Keratinocyte (primary cell): ENCODE measurements around the gene SCT. TPM values are rescaled to one million over a fixed set of nuclear protein-coding genes. Genes with fewer than 3 reads are reported as not detected.

ENCODE experiments used
- DNase-seq: peaks from one replicate; pipeline ENCODE4 v3.0.0-alpha.2; 2011; ENCODE audit warnings: low read depth, missing footprints, low spot score
- FAIRE-seq: peaks from 2 replicates; lab custom pipeline; 2011; peaks lifted over from hg19 to GRCh38; lab: Jason Lieb, UNC
- H2AFZ ChIP-seq: 2 replicates; pipeline ENCODE4 v1.6.0; 2012; ENCODE audit warnings: low read length, control low read depth, inconsistent platforms; ENCODE audit not compliant: control insufficient read depth
- H3K27ac ChIP-seq: 2 replicates; pipeline ENCODE4 v1.5.1; 2011; ENCODE audit warnings: low read length; ENCODE audit not compliant: control insufficient read depth, insufficient read depth
- H3K27me3 ChIP-seq: 3 replicates; pipeline ENCODE4 v1.6.0; 2011; ENCODE audit warnings: low read length; ENCODE audit not compliant: control insufficient read depth, insufficient read depth; ENCODE audit errors: extremely low read depth
- H3K36me3 ChIP-seq, 2 experiments: 2 replicates in 1 of 2; 3 replicates in 1 of 2; pipeline ENCODE4 v1.5.1; 2011; ENCODE audit warnings: low read length in 2 of 2, mild to moderate bottlenecking in 1 of 2; ENCODE audit not compliant: control insufficient read depth in 2 of 2, insufficient read depth in 2 of 2; ENCODE audit errors: extremely low read depth in 1 of 2
- H3K4me1 ChIP-seq: 3 replicates; pipeline ENCODE4 v1.5.1; 2011; ENCODE audit warnings: low read length; ENCODE audit not compliant: control insufficient read depth, insufficient read depth; ENCODE audit errors: extremely low read depth
- H3K4me2 ChIP-seq: 3 replicates; pipeline ENCODE4 v1.6.0; 2011; ENCODE audit warnings: low read depth, low read length; ENCODE audit not compliant: control insufficient read depth, insufficient read depth; ENCODE audit errors: extremely low read depth
- H3K4me3 ChIP-seq, 3 experiments: fragments of 200-600 bp in 1 of 3; sonication (generic) in 1 of 3; 2 replicates in 2 of 3; 3 replicates in 1 of 3; pipeline ENCODE4 v1.5.1; 2011 to 2016; ENCODE audit warnings: low read length in 3 of 3, mild to moderate bottlenecking in 3 of 3, control low read depth in 2 of 3, inconsistent platforms in 1 of 3, low read depth in 1 of 3, mixed read lengths in 1 of 3, mixed run types in 1 of 3, moderate library complexity in 1 of 3; ENCODE audit not compliant: control insufficient read depth in 2 of 3, insufficient read depth in 2 of 3; ENCODE audit errors: extremely low read depth in 1 of 3
- H3K79me2 ChIP-seq: 2 replicates; pipeline ENCODE4 v1.6.0; 2012; ENCODE audit warnings: low read length; ENCODE audit not compliant: control insufficient read depth, insufficient read depth
- H3K9ac ChIP-seq: 3 replicates; pipeline ENCODE4 v1.6.0; 2011; ENCODE audit warnings: low read length; ENCODE audit not compliant: control insufficient read depth, insufficient read depth; ENCODE audit errors: extremely low read depth
- H3K9me1 ChIP-seq: 3 replicates; pipeline ENCODE4 v1.6.0; 2011; ENCODE audit warnings: low read length; ENCODE audit not compliant: control insufficient read depth, insufficient read depth; ENCODE audit errors: extremely low read depth
- H3K9me3 ChIP-seq: 2 replicates; pipeline ENCODE4 v1.5.1; 2012; ENCODE audit warnings: low read depth, low read length; ENCODE audit not compliant: control insufficient read depth
- H4K20me1 ChIP-seq: 3 replicates; pipeline ENCODE4 v1.6.0; 2011; ENCODE audit warnings: low read length; ENCODE audit not compliant: control insufficient read depth, insufficient read depth; ENCODE audit errors: extremely low read depth
- CTCF ChIP-seq, 3 experiments: IDR thresholded peaks in 1 of 3; conservative IDR thresholded peaks in 1 of 3; optimal IDR thresholded peaks in 1 of 3; 2 replicates in 2 of 3; 3 replicates in 1 of 3; pipeline versions ENCODE3 to v1.5.1; 2011; ENCODE audit warnings: low read length in 3 of 3, mild to moderate bottlenecking in 3 of 3, moderate library complexity in 2 of 3, control low read depth in 1 of 3, inconsistent platforms in 1 of 3; ENCODE audit not compliant: insufficient read depth in 2 of 3; ENCODE audit errors: extremely low read depth in 1 of 3
- EZH2 ChIP-seq: IDR thresholded peaks from one replicate; pipeline ENCODE4 v1.6.1; 2012; ENCODE audit warnings: inconsistent platforms, mild to moderate bottlenecking, low read length, moderate library complexity
- dilution Hi-C: fragments of 300-500 bp; cut with MboI; formaldehyde crosslinking; loops from one replicate; pipeline ENCODE4 v1.7.0; 2020; ENCODE audit warnings: low sequenced_read_pairs; ENCODE audit not compliant: extremely low pct_ligation_motif_present
- polyA plus RNA-seq, 5 experiments: library from polyadenylated mRNA; depleted of rRNA in 3 of 5; stranded (reverse) in 3 of 5; stranded (forward) in 1 of 5; unstranded in 1 of 5; fragments of >200 nt; gene quantifications; 1 replicate in 1 of 5; 2 replicates in 3 of 5; 3 replicates in 1 of 5; pipeline versions ENCODE4 v1.2.1 to v1.2.3, GENCODE V29; 2011 to 2012; ENCODE audit warnings: missing spikeins in 2 of 5, low read depth in 1 of 5, low replicate concordance in 1 of 5

Gene SCT
- polyA plus RNA-seq, 1 donor (not counting 4 experiments of a cell fraction or from before 2014, with no cell fraction given): not detected

DNA sequence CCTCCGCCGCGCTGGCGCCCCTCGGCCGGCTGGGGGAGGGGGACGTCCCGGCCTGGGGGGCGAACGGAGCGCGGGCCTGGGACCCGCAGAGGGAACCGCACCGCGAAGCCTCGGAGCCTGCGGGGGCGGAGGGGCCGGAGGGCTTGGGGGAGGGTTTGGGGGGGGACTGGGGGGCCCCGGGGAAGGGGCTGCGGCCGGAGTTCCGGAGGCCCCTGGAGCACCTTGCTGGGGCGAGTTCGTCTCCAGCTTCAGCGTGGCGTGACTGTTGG lies 261 bp upstream of the SCT start:
- H3K79me2 ChIP-seq: no peaks in the 10 kb centered on the region
- no peaks in the 10 kb centered on the region for H3K4me1 ChIP-seq
- dilution Hi-C loops: no loop called here
- no peaks in the 10 kb centered on the region for H4K20me1 ChIP-seq
- H3K9me1 ChIP-seq: no peaks in the 10 kb centered on the region
- no peak for TF ChIP-seq CTCF (optimal IDR thresholded peaks at IDR 0.05 in 1 of 3, IDR thresholded peaks at IDR 0.05 in 1 of 3, conservative IDR thresholded peaks at IDR 0.05 in 1 of 3; ENCODE audit: extremely low read depth in 1 of 3, insufficient read depth in 2 of 3, low read length in 3 of 3)
- no peak for TF ChIP-seq EZH2
- no peak overlapping the region for H3K27ac ChIP-seq
- H3K4me2 ChIP-seq: no peak overlapping the region
- FAIRE-seq (no peak), DNase-seq (no peak)
- no peak overlapping the region for H3K9ac ChIP-seq
- H3K36me3 ChIP-seq: no peaks in the 10 kb centered on the region
- H3K4me3 ChIP-seq: no peak overlapping the region
- H2AFZ ChIP-seq: no peak overlapping the region
- H3K9me3 ChIP-seq: no peaks in the 10 kb centered on the region
- H3K27me3 ChIP-seq: no peaks in the 10 kb centered on the region

DNA sequence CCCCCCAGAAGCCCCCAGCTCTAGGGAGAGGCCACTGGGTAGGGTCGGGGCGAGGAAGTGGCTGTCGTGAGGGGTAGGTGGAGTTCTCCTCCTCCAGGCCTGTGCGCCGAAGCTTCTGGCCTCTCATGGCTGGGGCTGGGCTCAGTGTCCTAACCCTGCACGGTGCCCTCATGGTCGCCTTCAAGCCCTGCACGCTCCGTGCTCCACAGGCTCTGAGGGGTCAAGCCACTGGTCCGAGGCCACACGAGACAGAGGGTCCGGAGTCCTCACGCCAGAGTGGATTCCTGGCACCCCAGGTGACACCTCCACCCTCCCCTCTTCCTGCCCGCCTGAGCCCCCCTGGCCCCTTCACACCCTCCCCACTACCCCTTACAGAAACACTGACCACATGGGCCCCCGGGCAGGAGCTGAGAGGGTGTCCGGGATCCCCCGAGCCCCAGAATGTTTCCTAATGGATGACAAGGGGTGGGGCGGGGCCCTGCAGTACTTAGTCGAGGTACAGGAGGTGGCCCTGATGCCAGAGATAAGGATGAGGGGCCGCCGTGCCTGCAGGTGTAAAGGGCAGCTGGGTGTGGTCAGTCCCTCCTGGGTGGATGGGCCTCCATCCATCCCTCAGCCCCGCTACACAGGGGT lies 1.2 kb downstream of the SCT start:
- Histone ChIP-seq H3K4me2 (no peak overlapping the region), H3K4me3 (no peak overlapping the region), H3K79me2 (no peaks in the 10 kb centered on the region), H3K9ac (no peak overlapping the region), H3K36me3 (no peaks in the 10 kb centered on the region), H3K9me1 (no peaks in the 10 kb centered on the region), H3K27me3 (no peaks in the 10 kb centered on the region), H3K9me3 (no peaks in the 10 kb centered on the region), H3K27ac (no peak overlapping the region), H4K20me1 (no peaks in the 10 kb centered on the region), H2AFZ (no peak overlapping the region), H3K4me1 (no peaks in the 10 kb centered on the region)
- dilution Hi-C loops: no loop called here
- TF ChIP-seq CTCF (optimal IDR thresholded peaks at IDR 0.05 in 1 of 3, IDR thresholded peaks at IDR 0.05 in 1 of 3, conservative IDR thresholded peaks at IDR 0.05 in 1 of 3; ENCODE audit: extremely low read depth in 1 of 3, insufficient read depth in 2 of 3, low read length in 3 of 3): no peak
- TF ChIP-seq EZH2: no peak
- FAIRE-seq: no peak
- DNase-seq: no peak
